HL-60 (cell line): ENCODE data around the gene ECHDC1.

Source experiments
- DNase-seq, 2 experiments: peaks; one replicate each; pipeline ENCODE4 v3.0.0-alpha.2; 2010 to 2020; ENCODE audit warnings: low read depth in 1 of 2, low spot score in 1 of 2
- H3K27ac ChIP-seq: fragments of 250-450 bp; sonication (Bioruptor Pico); replicated peaks from 2 replicates; pipeline ENCODE4 v1.5.1; 2020; ENCODE audit warnings: mild to moderate bottlenecking, moderate library complexity
- H3K27me3 ChIP-seq: fragments of 250-450 bp; sonication (Bioruptor Pico); 2 replicates; pipeline ENCODE4 v1.5.1; 2021; ENCODE audit warnings: mild to moderate bottlenecking, moderate library complexity; ENCODE audit not compliant: insufficient read depth, poor library complexity, severe bottlenecking
- H3K4me3 ChIP-seq: replicated peaks from 2 replicates; pipeline ENCODE4 v1.5.1; 2011; ENCODE audit warnings: mild to moderate bottlenecking, control low read depth, low read length; ENCODE audit not compliant: insufficient read depth
- CTCF ChIP-seq: IDR thresholded peaks from one replicate; pipeline ENCODE4 v1.5.1; 2011; ENCODE audit warnings: low read length, control low read depth, inconsistent platforms; ENCODE audit not compliant: insufficient read depth
- GABPA ChIP-seq: IDR thresholded peaks from 2 replicates; pipeline ENCODE4 v1.6.1; 2012; ENCODE audit warnings: low read depth
- POLR2AphosphoS5 ChIP-seq: IDR thresholded peaks from 2 replicates; pipeline ENCODE4 v1.6.1; 2012; ENCODE audit warnings: low read depth
- REST ChIP-seq: IDR thresholded peaks from 2 replicates; pipeline ENCODE4 v1.6.1; 2012; ENCODE audit warnings: low read depth; ENCODE audit not compliant: insufficient replicate concordance
- SPI1 ChIP-seq: IDR thresholded peaks from 2 replicates; pipeline ENCODE4 v1.6.1; 2012; ENCODE audit warnings: low read depth, mild to moderate bottlenecking, borderline replicate concordance

ECHDC1 gene

GRCh38 chr6:127267646-127268625, 75.5 kb downstream of the ECHDC1 start:
- no peak for DNase-seq
- H3K27me3 ChIP-seq = no peaks in the 10 kb centered on the region
- TF ChIP-seq SPI1 = 0 out of 2 replicates have a peak, but pooled peaks have one; percentile 6
- TF ChIP-seq REST = no peak
- no peak for TF ChIP-seq CTCF
- TF ChIP-seq GABPA = no peak
- TF ChIP-seq POLR2AphosphoS5 = no peak
- H3K27ac ChIP-seq = peak overlapping the region; percentile 92
- H3K4me3 ChIP-seq = peak overlapping the region; percentile 86

- H3K27ac ChIP-seq = peak overlapping the region; percentile 92
- DNase-seq = peak in 1 of 2 experiments; percentile 63
- H3K4me3 ChIP-seq = peak overlapping the region; percentile 86
Observed at GRCh38 chr6:127266892-127267645, 76.3 kb downstream of the ECHDC1 start.

More at GRCh38 chr6:127266892-127267645, 76.3 kb downstream of the ECHDC1 start:
- no peaks in the 10 kb centered on the region for H3K27me3 ChIP-seq
- TF ChIP-seq REST = no peak
- TF ChIP-seq POLR2AphosphoS5 = peak; percentile 64
- peak; percentile 51; the same call in 1 of the 2 replicates for TF ChIP-seq SPI1
- no peak for TF ChIP-seq CTCF
